Naive thymus-derived CD4-positive, alpha-beta T cell (primary cell): Measurements from ENCODE around the gene B9D1. TPM values are rescaled to one million over a fixed set of nuclear protein-coding genes. Genes with fewer than 3 reads are reported as not detected.
A peak's percentile ranks its signal among the peaks of the same experiment; 100 is the strongest.

Source experiments
- ATAC-seq: fragments of 150-1000 bp; cut with Tn5 transposase; 2 replicates; pipeline ENCODE4 v1.10.0; 2021; ENCODE audit warnings: mild to moderate bottlenecking, moderate library complexity
- CTCF ChIA-PET: fragments of 350-600 bp; sonication (Branson Sonifier 250); formaldehyde crosslinking; loops from one replicate; lab custom pipeline; 2021; ENCODE audit warnings: antibody characterized with exemption; lab: Charles Lee
- POLR2A ChIA-PET: fragments of 350-600 bp; sonication (Branson Sonifier 250); formaldehyde crosslinking; loops from one replicate; lab custom pipeline; 2021; ENCODE audit warnings: antibody characterized with exemption, inconsistent platforms; lab: Charles Lee
- DNase-seq, 9 donors: peaks; one replicate each; pipeline versions ENCODE4 v3.0.0 to v3.0.0-alpha.2; 2020 to 2022; ENCODE audit warnings: mixed read lengths in 1 of 9
- H3K27ac ChIP-seq: one replicate; pipeline ENCODE4 v1.7.0; 2013; ENCODE audit warnings: mild to moderate bottlenecking, low read depth, low read length, moderate library complexity
- H3K27me3 ChIP-seq, 2 donors: one replicate each; pipeline ENCODE4 v1.7.0; 2013; ENCODE audit warnings: low read length in 2 of 2, mild to moderate bottlenecking in 2 of 2, moderate library complexity in 2 of 2; ENCODE audit not compliant: control insufficient read depth in 2 of 2, insufficient read depth in 2 of 2
- H3K36me3 ChIP-seq, 3 experiments: 1 replicate in 2 of 3; 2 replicates in 1 of 3; pipeline ENCODE4 v1.7.0; 2013; ENCODE audit warnings: low read length in 3 of 3, mild to moderate bottlenecking in 3 of 3, moderate library complexity in 1 of 3; ENCODE audit not compliant: insufficient read depth in 3 of 3, control insufficient read depth in 2 of 3
- H3K4me1 ChIP-seq, 2 donors: one replicate each; pipeline ENCODE4 v1.7.0; 2013; ENCODE audit warnings: low read length in 2 of 2, mild to moderate bottlenecking in 2 of 2, moderate library complexity in 1 of 2; ENCODE audit not compliant: control insufficient read depth in 2 of 2, insufficient read depth in 2 of 2
- H3K4me3 ChIP-seq: 2 replicates; pipeline ENCODE4 v1.7.0; 2013; ENCODE audit warnings: mild to moderate bottlenecking, low read length
- H3K9me3 ChIP-seq, 3 experiments: 1 replicate in 2 of 3; 2 replicates in 1 of 3; pipeline ENCODE4 v1.7.0; 2013; ENCODE audit warnings: low read length in 3 of 3; ENCODE audit not compliant: control insufficient read depth in 2 of 3
- H3K27ac Mint-ChIP-seq, 9 donors: one replicate each; pipeline ENCODE4 v1.8.0; 2020 to 2022; ENCODE audit warnings: mixed read lengths in 9 of 9, mild to moderate bottlenecking in 8 of 9, moderate library complexity in 5 of 9, inconsistent platforms in 2 of 9
- H3K27me3 Mint-ChIP-seq, 5 donors: one replicate each; pipeline ENCODE4 v1.8.0; 2021 to 2022; ENCODE audit warnings: mixed read lengths in 5 of 5, mild to moderate bottlenecking in 1 of 5
- H3K36me3 Mint-ChIP-seq, 5 donors: one replicate each; pipeline ENCODE4 v1.8.0; 2020 to 2022; ENCODE audit warnings: mixed read lengths in 5 of 5, mild to moderate bottlenecking in 3 of 5, inconsistent platforms in 1 of 5
- H3K4me1 Mint-ChIP-seq, 7 donors: one replicate each; pipeline ENCODE4 v1.8.0; 2020 to 2022; ENCODE audit warnings: mixed read lengths in 7 of 7, mild to moderate bottlenecking in 3 of 7, inconsistent platforms in 1 of 7
- H3K4me3 Mint-ChIP-seq, 10 donors: one replicate each; pipeline ENCODE4 v1.8.0; 2020 to 2022; ENCODE audit warnings: mild to moderate bottlenecking in 10 of 10, mixed read lengths in 10 of 10, moderate library complexity in 6 of 10, inconsistent platforms in 2 of 10
- H3K9me3 Mint-ChIP-seq, 11 donors: one replicate each; pipeline ENCODE4 v1.8.0; 2020 to 2022; ENCODE audit warnings: mixed read lengths in 11 of 11, mild to moderate bottlenecking in 4 of 11, inconsistent platforms in 1 of 11, moderate library complexity in 1 of 11
- intact Hi-C, 2 donors: fragments of 100-400 bp; cut with micrococcal nuclease; formaldehyde crosslinking; loops; one replicate each; pipeline ENCODE4 v1.15.1; 2023
- polyA plus RNA-seq, 2 donors: library from polyadenylated mRNA; unstranded; fragments of 300-500 nt; fragmentation: Illumina TruSeq; gene quantifications; one replicate each; pipeline ENCODE4 v1.2.3, GENCODE V29; 2021
- total RNA-seq, 6 experiments: library from RNA in 5 of 6; stranded (reverse) in 5 of 6; gene quantifications; 1 replicate in 5 of 6; 2 replicates in 1 of 6; pipeline ENCODE4 v1.2.3 and lab custom pipeline; 2021 to 2026

Gene B9D1
- total and polyA plus RNA-seq, 7 experiments from 2014 or later: 0.58 to 5.0 (median 2.1) TPM; not detected in 1

DNA sequence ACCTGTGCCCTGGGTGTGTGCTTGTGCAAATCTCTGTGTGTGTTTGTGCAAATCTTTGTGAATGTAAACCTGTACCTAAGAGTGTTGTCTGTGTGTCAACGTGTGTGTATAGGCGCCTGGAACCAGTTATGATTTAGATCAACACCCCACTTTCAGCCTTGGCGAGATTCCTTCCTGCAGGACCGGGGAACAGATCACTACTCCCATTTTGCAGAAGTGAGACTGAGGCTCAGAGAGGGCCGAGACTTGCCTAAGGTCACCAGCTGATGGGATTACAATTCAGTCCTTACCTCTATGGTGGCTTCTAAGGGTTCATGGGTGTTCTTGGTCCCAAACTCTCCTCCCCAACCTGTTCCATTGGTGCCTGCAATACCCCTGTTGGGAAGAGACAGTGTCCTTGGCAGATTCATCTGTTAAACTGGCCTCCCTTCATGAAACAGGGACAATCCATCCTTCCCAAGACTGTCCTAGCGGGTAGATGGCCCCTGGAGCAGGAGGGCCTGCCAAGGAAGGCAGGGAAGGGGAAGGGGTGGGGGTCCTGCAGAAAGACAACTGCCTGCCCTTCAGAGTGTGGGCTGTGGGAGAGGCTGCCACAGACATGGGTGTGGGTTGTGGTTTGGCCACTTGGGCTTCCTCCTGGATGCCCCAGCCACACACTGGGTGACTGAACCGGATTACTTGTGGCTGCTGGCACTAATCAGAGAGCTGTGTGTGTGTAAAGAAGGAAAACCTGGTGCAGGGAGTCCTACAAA is 8.9 kb upstream of the B9D1 start:
- intact Hi-C loops: loop anchor here in 1 of 2 donors (10.0 kb wide), 1 partner anchor 517 kb away; the partner anchor contains the start of gene PRPSAP2
- no peaks in the 10 kb centered on the region for H3K27me3 ChIP-seq
- peak overlapping the region in 2 of 9 donors; percentile 45 to 93 for H3K27ac Mint-ChIP-seq
- H3K36me3 ChIP-seq: no peaks in the 10 kb centered on the region
- DNase-seq: no peak
- peak overlapping the region in 5 of 10 donors; percentile 13 to 89 (median 34) for H3K4me3 Mint-ChIP-seq
- H3K4me1 ChIP-seq: peaks cover 25 to 45% of the 10 kb centered on the region in 2 donors
- no peaks in the 10 kb centered on the region for H3K27me3 Mint-ChIP-seq
- H3K27ac ChIP-seq: no peak overlapping the region
- H3K9me3 Mint-ChIP-seq: peaks cover 0 to 2% (median 0%) of the 10 kb centered on the region in 11 donors
- peaks cover 0 to 13% (median 0%) of the 10 kb centered on the region in 5 donors for H3K36me3 Mint-ChIP-seq
- ChIA-PET POLR2A (no interaction called here), CTCF (interaction anchor here (0.6 to 1.7 kb wide), 2 partner anchors 8 to 389 kb away, joined by 3 to 6 read pairs; partner anchors contain the start of gene B9D1)
- H3K4me3 ChIP-seq: no peak overlapping the region
- peaks cover 14 to 59% (median 42%) of the 10 kb centered on the region in 7 donors for H3K4me1 Mint-ChIP-seq
- ATAC-seq: peak; percentile 24
- no peaks in the 10 kb centered on the region for H3K9me3 ChIP-seq

DNA sequence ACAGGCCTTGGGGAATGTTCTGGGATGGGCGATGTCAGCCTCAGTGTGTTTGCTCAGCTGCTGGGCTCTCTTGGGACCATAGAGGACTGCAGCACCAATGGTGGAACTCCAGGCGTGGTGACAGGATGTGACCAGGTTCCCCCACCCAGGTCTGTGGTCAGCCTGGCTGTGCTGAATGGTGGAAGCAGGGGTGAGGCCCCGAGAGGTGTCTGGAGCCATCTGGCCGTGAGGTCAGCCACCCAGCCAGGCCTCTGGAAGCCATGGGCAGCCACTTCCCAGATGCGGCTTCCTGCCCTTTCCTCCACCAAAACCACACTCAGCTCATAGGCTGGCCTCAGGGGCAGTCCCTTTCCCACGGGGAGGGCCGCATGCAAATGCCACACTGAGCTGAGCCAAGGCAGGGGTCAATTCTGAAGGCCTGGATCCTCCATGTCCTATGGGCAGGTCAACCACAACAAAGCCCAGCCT is 8.0 kb upstream of the B9D1 start:
- Histone ChIP-seq H3K4me1 (peaks cover 25 to 45% of the 10 kb centered on the region in 2 donors), H3K36me3 (no peaks in the 10 kb centered on the region), H3K27me3 (no peaks in the 10 kb centered on the region), H3K9me3 (no peaks in the 10 kb centered on the region), H3K27ac (no peak overlapping the region), H3K4me3 (peak overlapping the region; percentile 46)
- POLR2A ChIA-PET: interaction anchor here (0.5 kb wide), 1 partner anchor 497 kb away, joined by 4 read pairs; no protein-coding TSS in a partner anchor
- Mint-ChIP-seq H3K4me1 (peaks cover 14 to 59% (median 36%) of the 10 kb centered on the region in 7 donors), H3K4me3 (peak overlapping the region in 9 of 10 donors; percentile 65 to 89 (median 75)), H3K9me3 (peaks cover 0 to 2% (median 0%) of the 10 kb centered on the region in 11 donors), H3K27me3 (no peaks in the 10 kb centered on the region), H3K36me3 (peaks cover 0 to 13% (median 0%) of the 10 kb centered on the region in 5 donors), H3K27ac (peak overlapping the region in 6 of 9 donors; percentile 56 to 93 (median 84))
- CTCF ChIA-PET: interaction anchor here (0.5 kb wide), 1 partner anchor 395 kb away, joined by 3 read pairs; no protein-coding TSS in a partner anchor
- intact Hi-C loops: loop anchor here in 1 of 2 donors (10.0 kb wide), 1 partner anchor 516 kb away; the partner anchor contains the start of gene PRPSAP2
- DNase-seq (no peak), ATAC-seq (peak; percentile 72)

DNA sequence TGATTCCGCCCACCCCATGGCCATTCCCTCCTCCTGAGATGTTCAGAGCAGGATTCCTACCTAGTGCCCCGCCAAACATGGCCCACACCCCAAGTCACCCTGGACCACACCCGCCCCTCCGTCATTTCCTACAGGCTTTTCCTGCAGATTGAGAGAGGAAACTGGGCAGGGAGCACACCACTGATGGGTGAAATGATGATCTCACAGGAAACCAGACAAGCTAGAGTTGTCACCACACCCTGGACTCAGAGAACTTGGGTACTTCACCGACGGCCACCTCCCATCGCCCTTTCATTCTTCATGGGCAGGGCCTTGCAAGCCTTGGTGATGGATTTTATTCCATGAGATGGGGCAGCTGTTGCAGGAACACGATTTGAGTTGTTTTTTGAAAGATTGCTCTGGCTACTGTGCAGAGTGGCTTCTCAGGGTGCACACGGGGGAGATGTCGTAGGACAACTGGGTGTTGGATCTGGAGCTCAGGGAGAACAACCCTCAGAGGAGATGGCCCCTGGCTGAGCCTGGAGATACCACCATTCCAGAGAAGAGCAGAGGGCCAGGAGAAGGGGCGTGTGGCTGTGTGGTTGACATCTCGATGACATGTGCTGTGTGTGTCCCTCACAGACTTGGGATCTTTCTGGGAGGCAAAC is 7.4 kb upstream of the B9D1 start:
- H3K4me3 Mint-ChIP-seq: peak overlapping the region; percentile 65 to 89 (median 76)
- H3K27ac Mint-ChIP-seq: peak overlapping the region in 8 of 9 donors; percentile 25 to 93 (median 84)
- peaks cover 0 to 13% (median 0%) of the 10 kb centered on the region in 5 donors for H3K36me3 Mint-ChIP-seq
- H3K27me3 Mint-ChIP-seq: no peaks in the 10 kb centered on the region
- H3K4me1 ChIP-seq: peaks cover 25 to 45% of the 10 kb centered on the region in 2 donors
- no peaks in the 10 kb centered on the region for H3K9me3 ChIP-seq
- DNase-seq: peak in 3 of 9 donors; percentile 21 to 31 (median 30)
- H3K4me3 ChIP-seq: peak overlapping the region; percentile 46
- POLR2A ChIA-PET: interaction anchor here (0.5 to 2.4 kb wide), 2 partner anchors 8 to 497 kb away, joined by 4 to 19 read pairs; partner anchors contain the start of gene MAPK7
- peaks cover 14 to 59% (median 36%) of the 10 kb centered on the region in 7 donors for H3K4me1 Mint-ChIP-seq
- peaks cover 0 to 2% (median 0%) of the 10 kb centered on the region in 11 donors for H3K9me3 Mint-ChIP-seq
- no peaks in the 10 kb centered on the region for H3K36me3 ChIP-seq
- no peaks in the 10 kb centered on the region for H3K27me3 ChIP-seq
- H3K27ac ChIP-seq: no peak overlapping the region
- CTCF ChIA-PET: interaction anchor here (0.5 to 1.3 kb wide), 2 partner anchors 8 to 395 kb away, joined by 3 to 4 read pairs; no protein-coding TSS in a partner anchor
- ATAC-seq: peak; percentile 79
- intact Hi-C loops: loop anchor here in 1 of 2 donors (10.0 kb wide), 1 partner anchor 515 kb away; the partner anchor contains the start of gene PRPSAP2

DNA sequence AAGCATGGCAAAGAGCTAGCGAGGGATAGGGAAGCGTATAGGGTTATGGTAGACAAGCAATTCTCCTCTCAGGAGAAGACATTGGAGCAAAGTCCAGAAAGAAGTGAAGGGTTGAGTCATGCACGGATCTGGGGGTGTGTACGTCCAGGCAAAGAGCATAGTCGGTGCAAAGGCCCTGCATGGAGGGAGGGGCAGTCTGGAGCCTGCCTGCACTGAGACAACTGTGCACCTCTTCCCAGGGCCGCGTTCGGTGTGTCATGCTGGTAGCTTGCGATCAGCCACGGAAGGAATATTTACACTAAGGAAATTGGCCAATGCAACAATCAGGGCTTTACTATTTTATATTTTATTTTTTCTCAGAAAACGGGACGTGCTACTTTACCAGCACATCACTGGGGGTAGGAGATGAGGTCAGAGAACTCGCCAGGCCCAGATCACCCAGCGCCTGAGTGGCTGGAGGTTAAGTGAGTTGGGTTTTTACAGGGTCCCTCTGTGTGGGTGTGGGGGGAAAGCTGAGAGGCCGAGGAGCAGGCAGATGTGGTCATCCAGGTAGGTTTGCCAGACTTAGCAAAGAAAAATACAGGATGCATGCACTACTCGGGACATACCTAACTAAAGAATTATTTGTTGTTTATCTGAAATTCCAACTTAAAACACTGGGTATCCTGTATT is 6.7 kb upstream of the B9D1 start:
- Mint-ChIP-seq H3K4me3 (peak overlapping the region in 8 of 10 donors; percentile 6 to 81 (median 54)), H3K36me3 (peaks cover 0 to 8% (median 0%) of the 10 kb centered on the region in 5 donors), H3K27ac (peak overlapping the region in 6 of 9 donors; percentile 8 to 93 (median 80)), H3K4me1 (peaks cover 14 to 57% (median 32%) of the 10 kb centered on the region in 7 donors), H3K27me3 (peaks cover 0 to 5% (median 0%) of the 10 kb centered on the region in 5 donors), H3K9me3 (peaks cover 0 to 2% (median 0%) of the 10 kb centered on the region in 11 donors)
- ATAC-seq: no peak
- Histone ChIP-seq H3K36me3 (no peaks in the 10 kb centered on the region), H3K4me1 (peaks cover 25 to 45% of the 10 kb centered on the region in 2 donors), H3K27me3 (no peaks in the 10 kb centered on the region), H3K4me3 (peak overlapping the region; percentile 46), H3K27ac (no peak overlapping the region), H3K9me3 (no peaks in the 10 kb centered on the region)
- CTCF ChIA-PET: interaction anchor here (1.3 kb wide), 1 partner anchor 8 kb away, joined by 4 read pairs; no protein-coding TSS in a partner anchor
- POLR2A ChIA-PET: interaction anchor here (2.4 kb wide), 1 partner anchor 9 kb away, joined by 19 read pairs; the partner anchor contains the start of gene MAPK7
- intact Hi-C loops: no loop called here
- DNase-seq: no peak

DNA sequence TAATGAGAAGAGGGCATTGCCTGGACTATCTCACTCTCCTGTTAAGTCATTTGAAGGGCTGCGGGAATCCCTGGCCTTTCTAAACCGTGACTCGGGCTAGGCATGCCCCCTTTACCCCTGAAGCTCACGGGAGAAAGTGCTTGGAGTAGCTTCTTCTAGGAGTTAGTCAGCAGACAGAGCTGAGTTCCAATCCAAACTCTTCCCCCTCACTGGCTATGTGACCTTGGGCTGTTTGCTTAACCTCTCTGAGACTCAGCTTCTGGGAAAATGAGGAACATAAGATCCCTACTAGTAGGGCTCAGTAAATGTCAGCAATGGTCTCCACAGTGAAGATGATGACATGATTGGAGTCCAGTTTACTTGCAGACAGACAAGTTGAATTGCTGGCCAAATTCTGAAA is 5.7 kb upstream of the B9D1 start:
- Mint-ChIP-seq H3K4me1 (peaks cover 14 to 61% (median 32%) of the 10 kb centered on the region in 7 donors), H3K27ac (peak overlapping the region in 3 of 9 donors; percentile 12 to 51 (median 16)), H3K36me3 (peaks cover 0 to 5% (median 0%) of the 10 kb centered on the region in 5 donors), H3K4me3 (peak overlapping the region in 1 of 10 donors; percentile 75), H3K9me3 (peaks cover 0 to 2% (median 0%) of the 10 kb centered on the region in 11 donors), H3K27me3 (peaks cover 0 to 5% (median 0%) of the 10 kb centered on the region in 5 donors)
- no peak for DNase-seq
- intact Hi-C loops: no loop called here
- Histone ChIP-seq H3K4me1 (peaks cover 25 to 45% of the 10 kb centered on the region in 2 donors), H3K9me3 (no peaks in the 10 kb centered on the region), H3K27ac (no peak overlapping the region), H3K4me3 (no peak overlapping the region), H3K36me3 (no peaks in the 10 kb centered on the region), H3K27me3 (no peaks in the 10 kb centered on the region)
- POLR2A ChIA-PET: interaction anchor here (2.4 kb wide), 1 partner anchor 10 kb away, joined by 19 read pairs; the partner anchor contains the start of gene MAPK7
- CTCF ChIA-PET: no interaction called here
- ATAC-seq: no peak
